ENCODE data around the gene C2orf81.

DNA sequence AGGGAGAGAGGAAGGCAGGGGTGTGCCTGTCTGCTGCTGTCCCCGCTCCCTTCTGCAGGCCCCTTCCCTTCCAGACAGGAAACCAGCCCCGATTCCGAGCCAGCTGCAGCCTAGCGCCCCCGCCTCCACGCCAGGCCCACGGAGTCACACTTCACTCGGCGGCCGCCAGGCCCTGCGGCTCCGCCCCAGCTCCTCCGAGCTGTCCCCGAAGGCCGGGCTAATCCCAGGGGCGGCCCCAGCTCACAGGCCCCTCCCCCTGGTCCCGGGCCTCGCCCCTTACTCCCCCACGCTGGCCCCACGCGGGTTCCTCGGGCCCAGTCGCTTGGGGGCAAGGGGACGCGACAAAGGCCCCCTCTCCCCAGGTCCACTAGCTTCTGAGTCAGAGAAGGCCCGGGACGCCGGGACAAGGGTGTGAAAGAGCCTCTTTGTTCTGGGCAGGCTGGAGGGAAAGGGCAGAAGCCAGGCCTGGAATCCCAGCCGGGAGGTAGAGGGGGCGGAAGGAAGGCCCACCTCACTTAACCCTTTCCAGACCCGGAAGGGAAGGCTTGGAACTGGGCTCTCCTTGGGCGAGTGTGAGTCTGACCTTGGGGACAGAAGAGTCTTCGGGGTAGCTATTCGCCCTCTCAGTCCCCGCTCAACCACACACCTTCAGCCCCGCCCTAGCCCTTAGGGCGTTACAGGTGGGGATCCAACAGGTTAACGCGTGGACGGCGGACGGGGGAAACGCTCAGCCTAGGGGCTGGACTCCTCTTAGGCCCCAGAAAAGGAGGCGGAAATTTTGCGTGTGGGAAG, 19.2 kb upstream of the C2orf81 start:
- peak in 5 of 7 experiments; percentile 14 to 53 (median 27) for TF ChIP-seq CTCF (IDR thresholded peaks at IDR 0.05)
- no peak for TF ChIP-seq EP300 (IDR thresholded peaks at IDR 0.05)
- peak in 2 of 3 donors; percentile 14 to 64 for TF ChIP-seq POLR2AphosphoS5 (IDR thresholded peaks at IDR 0.05)
- TF ChIP-seq POLR2A (IDR thresholded peaks at IDR 0.05), result no peak
